Subcutaneous abdominal adipose tissue (tissue), 5 donors: ENCODE measurements around the gene PDLIM1.

Experiments
- H3K27ac ChIP-seq: one replicate; pipeline ENCODE4 v1.7.0; 2013; ENCODE audit warnings: low read depth, mild to moderate bottlenecking, inconsistent platforms, low read length, moderate library complexity
- H3K27me3 ChIP-seq, 5 donors: one replicate each; pipeline ENCODE4 v1.7.0; 2013; ENCODE audit warnings: low read length in 5 of 5, inconsistent platforms in 1 of 5; ENCODE audit not compliant: control insufficient read depth in 5 of 5, insufficient read depth in 4 of 5
- H3K36me3 ChIP-seq, 5 donors: one replicate each; pipeline ENCODE4 v1.7.0; 2013; ENCODE audit warnings: low read length in 5 of 5; ENCODE audit not compliant: control insufficient read depth in 5 of 5, insufficient read depth in 5 of 5
- H3K4me1 ChIP-seq, 5 donors: one replicate each; pipeline ENCODE4 v1.7.0; 2013; ENCODE audit warnings: low read length in 5 of 5, mild to moderate bottlenecking in 3 of 5, moderate library complexity in 1 of 5; ENCODE audit not compliant: control insufficient read depth in 5 of 5, insufficient read depth in 5 of 5
- H3K4me3 ChIP-seq, 5 donors: one replicate each; pipeline ENCODE4 v1.7.0; 2013; ENCODE audit warnings: low read length in 5 of 5, low read depth in 1 of 5
- H3K9ac ChIP-seq, 5 donors: one replicate each; pipeline ENCODE4 v1.7.0; 2013; ENCODE audit warnings: low read length in 5 of 5, mild to moderate bottlenecking in 4 of 5, moderate library complexity in 3 of 5
- H3K9me3 ChIP-seq, 5 donors: one replicate each; pipeline ENCODE4 v1.7.0; 2013; ENCODE audit warnings: low read length in 5 of 5; ENCODE audit not compliant: control insufficient read depth in 5 of 5
- donor health status: healthy.
- donor health status: healthy.
- donor health status: healthy.
- donor health status: healthy.
- donor health status: healthy.

PDLIM1 gene, protein sequence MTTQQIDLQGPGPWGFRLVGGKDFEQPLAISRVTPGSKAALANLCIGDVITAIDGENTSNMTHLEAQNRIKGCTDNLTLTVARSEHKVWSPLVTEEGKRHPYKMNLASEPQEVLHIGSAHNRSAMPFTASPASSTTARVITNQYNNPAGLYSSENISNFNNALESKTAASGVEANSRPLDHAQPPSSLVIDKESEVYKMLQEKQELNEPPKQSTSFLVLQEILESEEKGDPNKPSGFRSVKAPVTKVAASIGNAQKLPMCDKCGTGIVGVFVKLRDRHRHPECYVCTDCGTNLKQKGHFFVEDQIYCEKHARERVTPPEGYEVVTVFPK

DNA sequence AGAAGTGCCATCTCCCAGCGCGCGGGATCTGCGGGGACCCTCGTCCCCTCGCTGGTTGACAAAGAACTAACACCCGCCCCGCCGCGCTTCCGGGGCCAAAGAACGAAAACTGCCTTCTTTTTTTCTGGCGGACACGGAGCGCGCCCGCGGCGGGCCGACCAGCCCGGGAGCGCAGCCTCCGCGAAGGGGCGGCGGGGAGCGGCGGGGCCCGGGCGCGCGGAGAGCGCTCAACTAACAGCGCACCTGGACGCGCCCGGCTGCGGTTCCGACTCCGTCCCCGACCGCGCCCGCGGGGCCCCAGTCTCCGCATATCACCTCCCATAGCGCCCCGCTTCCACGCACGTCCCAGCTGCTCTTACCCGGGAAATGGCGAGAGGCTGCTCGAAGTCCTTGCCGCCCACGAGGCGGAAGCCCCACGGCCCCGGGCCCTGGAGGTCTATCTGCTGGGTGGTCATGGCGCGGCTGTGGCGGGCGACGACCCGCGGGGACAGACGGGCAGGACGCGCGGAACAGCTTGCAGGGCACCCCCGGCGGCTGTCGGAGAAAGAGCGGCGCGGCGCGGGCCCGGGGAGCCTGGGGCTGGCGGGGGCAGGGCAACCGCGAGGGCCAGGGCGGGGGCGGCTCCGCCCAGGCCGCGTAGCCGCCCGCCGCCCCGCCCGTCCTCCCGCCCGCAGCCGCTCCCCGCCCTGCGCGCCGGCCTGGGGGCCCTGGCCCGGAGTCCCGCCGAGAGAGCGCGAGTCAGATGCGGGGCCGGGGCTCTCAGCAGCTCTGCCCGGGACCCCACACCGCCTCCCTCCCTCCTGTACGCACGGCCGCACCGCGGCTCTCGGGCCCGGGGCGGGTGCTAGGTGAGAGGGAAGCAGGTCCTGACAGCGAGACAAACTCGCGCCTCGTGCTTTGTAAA lies at the start of gene PDLIM1:
Gene PDLIM1 (minus strand): TSS at position 543 of the 904 bp plus-strand sequence. CDS start 88 bp downstream, at position 455.
- H3K9ac ChIP-seq = peak within 1 kb of the TSS in 4 of 5 donors; percentile 46 to 84 (median 83)

DNA sequence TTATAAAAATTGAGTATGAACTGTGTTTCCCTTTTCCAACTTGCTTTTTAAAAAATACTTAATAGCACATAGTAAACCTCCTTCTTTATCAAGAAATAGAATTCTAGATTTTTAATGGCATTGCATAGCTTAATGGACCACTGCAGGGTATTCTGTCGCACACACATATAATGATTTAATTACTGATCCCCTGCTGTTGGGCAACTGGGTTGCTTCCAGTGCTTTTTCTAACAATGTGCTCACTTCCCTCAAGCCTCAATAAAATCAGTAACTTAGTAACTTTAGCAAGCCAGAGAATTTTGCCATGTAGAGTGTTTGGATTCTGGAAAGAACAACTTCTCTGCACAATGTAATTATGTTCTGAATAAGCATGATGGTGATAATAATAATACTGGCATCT lies 49.1 kb upstream of the PDLIM1 start:
- peaks cover 32 to 86% (median 69%) of the 10 kb centered on the region in 5 donors for H3K36me3 ChIP-seq
- H3K9me3 ChIP-seq = no peaks in the 10 kb centered on the region
- no peaks in the 10 kb centered on the region for H3K27me3 ChIP-seq
- H3K4me3 ChIP-seq = no peak overlapping the region
- no peak overlapping the region for H3K9ac ChIP-seq
- no peak overlapping the region for H3K27ac ChIP-seq
- H3K4me1 ChIP-seq = peaks cover 5 to 45% (median 35%) of the 10 kb centered on the region in 5 donors

More for the DNA sequence above, at the start of gene PDLIM1:
- Histone ChIP-seq H3K9me3 (no peaks in the 10 kb centered on the region), H3K27ac (peak within 1 kb of the TSS; percentile 58), H3K36me3 (no peaks in the 10 kb centered on the region), H3K4me1 (peaks cover 5 to 55% (median 50%) of the 10 kb centered on the region in 5 donors), H3K27me3 (no peaks in the 10 kb centered on the region), H3K4me3 (peak within 1 kb of the TSS; percentile 72 to 92 (median 87))

DNA sequence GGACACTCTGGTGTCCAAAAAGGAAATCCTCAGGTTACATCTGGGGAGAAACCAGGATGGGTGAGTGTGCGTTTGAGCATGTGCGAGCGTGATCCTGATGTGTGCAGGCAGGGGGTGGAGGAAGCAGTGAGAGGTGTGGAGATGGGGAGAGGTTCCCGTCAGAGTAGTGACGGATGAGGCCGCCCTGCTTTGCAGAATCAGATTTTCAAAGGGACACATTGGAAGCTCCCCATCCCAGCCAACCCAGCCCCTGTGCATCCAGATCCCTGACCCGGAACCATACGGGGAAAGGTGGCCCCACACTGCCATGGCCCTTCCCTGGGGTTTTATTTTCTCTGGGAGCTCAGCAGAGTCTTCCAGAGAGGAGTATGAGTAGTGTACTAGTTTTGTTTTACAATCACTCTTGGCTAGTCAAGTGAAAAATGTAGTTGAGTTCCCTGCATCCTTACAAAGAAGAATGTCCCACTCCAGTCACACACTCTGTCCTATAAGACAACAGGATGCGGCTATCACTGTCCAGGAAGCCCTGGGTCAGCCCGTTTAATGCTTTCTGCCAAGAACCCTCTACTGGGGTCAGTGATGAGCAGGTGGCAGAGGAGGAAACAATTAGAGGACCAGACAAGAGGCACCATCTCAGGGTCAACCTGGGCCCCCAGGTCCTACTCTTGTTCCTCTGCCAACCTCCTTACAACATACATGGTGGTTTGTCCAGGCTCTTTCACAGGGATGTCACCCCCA lies 46.8 kb upstream of the PDLIM1 start:
- Histone ChIP-seq H3K4me1 (peaks cover 2 to 53% (median 41%) of the 10 kb centered on the region in 5 donors), H3K9me3 (no peaks in the 10 kb centered on the region), H3K27me3 (no peaks in the 10 kb centered on the region), H3K36me3 (peaks cover 36 to 88% (median 79%) of the 10 kb centered on the region in 5 donors), H3K4me3 (no peak overlapping the region), H3K9ac (no peak overlapping the region), H3K27ac (peak overlapping the region; percentile 43)

DNA sequence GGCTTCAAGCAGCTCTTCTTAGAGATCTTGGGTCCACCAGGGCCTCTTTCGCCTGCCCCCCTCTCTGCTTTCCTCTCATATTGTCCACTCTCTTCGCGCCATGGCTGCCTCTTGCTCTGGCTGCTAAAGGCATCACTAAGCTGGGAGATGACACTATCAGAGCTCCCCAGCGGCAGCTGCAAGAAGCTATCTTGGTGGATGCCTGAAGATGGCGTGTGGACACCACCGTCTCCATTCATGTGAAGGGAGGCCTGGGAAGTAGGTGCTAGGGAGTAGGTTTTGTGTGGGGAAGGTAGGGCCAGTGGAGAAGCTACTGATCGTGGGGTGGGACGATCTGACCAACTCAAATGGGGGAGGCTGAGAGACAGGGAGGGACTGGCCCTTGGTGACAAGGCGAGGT lies 45.9 kb upstream of the PDLIM1 start:
- peaks cover 37 to 88% (median 81%) of the 10 kb centered on the region in 5 donors for H3K36me3 ChIP-seq

DNA sequence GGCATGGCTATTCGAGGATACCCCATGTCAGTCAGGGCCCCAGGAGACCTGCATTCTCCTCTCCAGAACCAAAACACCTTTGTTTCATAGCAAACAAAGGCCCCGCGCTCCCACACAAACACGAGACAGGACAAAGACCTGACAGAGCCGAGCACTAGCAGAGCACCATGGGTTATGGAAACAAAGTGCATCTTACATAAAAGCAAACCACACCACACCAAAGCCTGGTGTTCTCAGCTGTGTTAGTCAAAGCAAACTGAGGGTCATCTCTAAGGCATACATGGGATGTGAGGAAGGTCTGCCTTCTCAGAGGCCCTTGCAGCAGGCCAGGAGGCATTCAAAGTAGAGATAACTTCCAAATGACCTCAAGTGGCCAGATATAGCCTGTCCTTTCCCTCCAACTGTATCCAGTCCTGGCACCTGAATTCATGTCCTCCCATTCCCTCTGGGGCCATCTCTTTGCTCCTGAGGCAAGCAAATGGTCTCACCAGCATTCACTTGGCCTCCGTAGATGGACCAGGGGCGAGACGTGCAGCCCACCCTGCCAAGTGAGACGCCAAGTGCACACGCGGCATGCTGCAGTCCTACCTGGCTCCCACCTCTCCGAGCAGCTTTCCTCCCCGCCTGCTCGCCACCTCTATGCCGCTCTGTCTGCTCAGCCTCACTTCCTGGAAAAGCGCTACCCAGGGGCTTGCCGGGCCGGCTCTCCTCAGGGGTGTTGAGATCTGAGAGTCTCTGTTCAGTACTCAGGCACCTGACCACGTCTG lies 45.3 kb upstream of the PDLIM1 start:
- no peaks in the 10 kb centered on the region for H3K27me3 ChIP-seq
- H3K4me3 ChIP-seq = no peak overlapping the region
- H3K9ac ChIP-seq = peak overlapping the region in 1 of 5 donors; percentile 34
- H3K9me3 ChIP-seq = no peaks in the 10 kb centered on the region
- peak overlapping the region; percentile 90 for H3K27ac ChIP-seq
- peaks cover 2 to 38% (median 29%) of the 10 kb centered on the region in 5 donors for H3K4me1 ChIP-seq
- peaks cover 38 to 88% (median 82%) of the 10 kb centered on the region in 5 donors for H3K36me3 ChIP-seq

More for the DNA sequence above, 45.9 kb upstream of the PDLIM1 start:
- no peaks in the 10 kb centered on the region for H3K27me3 ChIP-seq
- no peaks in the 10 kb centered on the region for H3K9me3 ChIP-seq
- H3K27ac ChIP-seq = peak overlapping the region; percentile 90
- H3K4me3 ChIP-seq = no peak overlapping the region
- peaks cover 2 to 44% (median 34%) of the 10 kb centered on the region in 5 donors for H3K4me1 ChIP-seq
- peak overlapping the region in 1 of 5 donors; percentile 20 for H3K9ac ChIP-seq

DNA sequence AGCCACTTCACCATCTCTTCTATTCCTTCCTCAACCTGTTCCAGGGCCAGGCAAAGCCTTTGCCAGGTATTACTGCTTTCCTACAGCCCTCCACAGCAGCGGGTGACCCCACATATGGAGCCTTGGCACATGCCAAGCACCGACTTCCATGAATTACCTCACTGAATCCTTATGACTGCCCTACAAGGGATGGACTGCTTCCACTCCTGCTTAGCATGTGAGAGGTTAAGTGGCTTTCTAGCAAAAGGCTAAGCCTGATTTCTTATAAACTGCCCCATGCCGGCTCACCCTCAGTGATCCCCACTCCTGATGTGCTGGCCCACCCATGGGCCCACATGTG lies 44.0 kb upstream of the PDLIM1 start:
- Histone ChIP-seq H3K9me3 (no peaks in the 10 kb centered on the region), H3K4me1 (peaks cover 2 to 38% (median 29%) of the 10 kb centered on the region in 5 donors), H3K9ac (peak overlapping the region in 4 of 5 donors; percentile 0 to 79 (median 37)), H3K27me3 (no peaks in the 10 kb centered on the region), H3K36me3 (peaks cover 31 to 87% (median 79%) of the 10 kb centered on the region in 5 donors), H3K4me3 (no peak overlapping the region), H3K27ac (peak overlapping the region; percentile 90)

DNA sequence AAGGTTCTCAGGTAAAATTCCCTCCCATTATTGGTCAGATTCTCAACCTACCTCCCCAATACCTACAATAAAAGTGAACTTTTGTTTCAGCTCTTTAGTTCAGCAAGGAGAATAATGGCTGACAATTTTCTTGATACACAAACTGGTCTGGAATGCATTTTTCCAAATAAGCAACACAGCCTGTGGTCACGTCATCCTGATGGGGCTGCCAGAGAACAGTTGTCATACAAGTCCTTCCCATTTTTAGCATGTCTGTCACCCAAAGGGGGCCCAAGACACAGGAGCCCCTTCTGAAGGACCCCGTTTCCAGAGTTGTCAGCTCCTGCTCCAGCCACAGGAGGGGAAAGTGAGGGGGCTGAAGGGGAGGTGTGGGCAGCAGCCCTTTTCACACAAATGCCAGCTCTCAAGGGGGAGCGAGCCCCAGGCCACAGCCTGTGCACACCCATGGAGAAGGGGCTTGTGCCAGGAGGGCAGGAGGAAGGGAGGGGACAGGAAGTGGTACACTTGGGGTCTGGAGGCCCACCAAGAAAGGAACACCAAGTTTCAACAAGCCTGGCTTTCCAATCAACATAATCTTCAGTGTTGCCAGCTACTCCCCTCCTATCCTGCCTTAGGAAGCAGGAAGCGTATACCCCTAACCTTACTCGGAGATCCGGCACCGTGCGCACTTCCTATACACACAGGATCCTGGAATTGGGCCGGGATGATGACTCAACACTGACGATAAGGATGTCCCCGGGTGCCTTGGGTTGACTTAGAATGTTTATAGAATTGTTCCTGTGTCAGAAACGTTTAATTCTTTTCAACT lies 43.4 kb upstream of the PDLIM1 start:
- peak overlapping the region in 4 of 5 donors; percentile 34 to 79 (median 62) for H3K9ac ChIP-seq
- H3K4me3 ChIP-seq = no peak overlapping the region
- H3K27ac ChIP-seq = peak overlapping the region; percentile 90
- H3K27me3 ChIP-seq = no peaks in the 10 kb centered on the region
- no peaks in the 10 kb centered on the region for H3K9me3 ChIP-seq
- H3K4me1 ChIP-seq = peaks cover 2 to 37% (median 29%) of the 10 kb centered on the region in 5 donors
- H3K36me3 ChIP-seq = peaks cover 31 to 88% (median 77%) of the 10 kb centered on the region in 5 donors

DNA sequence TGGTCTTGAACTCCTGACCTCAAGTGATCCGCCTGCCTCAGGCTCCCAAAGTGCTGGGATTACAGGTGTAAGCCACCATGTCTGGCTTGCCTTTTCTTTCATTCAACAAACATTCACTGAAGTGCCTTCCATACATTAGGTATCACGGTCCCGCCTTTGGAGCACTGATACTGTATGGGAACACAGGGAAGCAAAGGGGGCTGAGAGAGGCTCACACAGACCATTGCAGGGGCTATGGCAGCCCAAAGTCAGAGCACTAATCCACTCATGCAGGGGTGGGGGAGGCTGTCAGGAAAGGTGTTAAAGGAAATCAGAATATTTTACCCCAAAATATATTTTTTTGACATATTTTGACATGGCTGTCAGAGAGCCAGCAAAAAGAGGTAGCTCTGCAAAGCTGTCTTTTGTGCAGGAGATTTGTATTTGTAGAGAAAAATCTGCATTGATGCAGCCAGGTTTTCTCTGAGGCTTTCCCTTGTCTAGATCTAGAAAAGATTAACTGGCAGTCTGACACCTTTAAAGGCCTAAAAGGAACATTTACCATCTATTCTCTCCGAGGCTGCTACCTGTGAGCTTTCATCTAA lies 42.0 kb upstream of the PDLIM1 start:
- Histone ChIP-seq H3K4me3 (no peak overlapping the region), H3K9me3 (no peaks in the 10 kb centered on the region), H3K4me1 (peaks cover 0 to 37% (median 31%) of the 10 kb centered on the region in 5 donors), H3K27ac (peak overlapping the region; percentile 90), H3K9ac (no peak overlapping the region), H3K27me3 (no peaks in the 10 kb centered on the region), H3K36me3 (peaks cover 38 to 84% (median 73%) of the 10 kb centered on the region in 5 donors)
